ENCODE results near the gene ZNF750.

Gene ZNF750

DNA sequence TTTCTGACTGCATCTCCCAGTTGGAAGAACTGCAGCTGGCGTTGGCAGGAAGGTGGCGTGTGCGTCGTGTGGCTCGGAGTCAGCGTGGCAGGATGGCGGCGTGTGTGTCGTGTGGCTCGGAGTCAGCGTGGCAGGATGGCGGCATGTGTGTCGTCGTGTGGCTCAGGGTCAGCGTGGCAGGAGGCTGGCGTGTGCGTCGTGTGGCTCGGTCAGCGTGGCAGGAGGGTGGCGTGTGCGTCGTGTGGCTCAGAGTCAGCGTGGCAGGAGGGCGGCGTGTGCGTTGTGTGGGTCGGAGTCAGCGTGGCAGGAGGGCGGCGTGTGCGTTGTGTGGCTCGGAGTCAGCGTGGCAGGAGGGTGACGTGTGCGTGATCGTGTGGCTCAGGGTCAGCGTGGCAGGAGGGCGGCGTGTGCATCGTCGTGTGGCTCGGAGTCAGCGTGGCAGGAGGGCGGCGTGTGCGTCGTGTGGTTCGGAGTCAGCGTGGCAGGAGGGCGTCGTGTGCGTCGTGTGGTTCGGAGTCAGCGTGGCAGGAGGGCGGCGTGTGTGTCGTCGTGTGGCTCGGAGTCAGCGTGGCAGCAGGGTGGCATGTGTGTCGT, 38.3 kb downstream of the ZNF750 start:
- Histone ChIP-seq H3K36me3 (ENCODE audit: control insufficient read depth in 2 of 2, insufficient read depth in 2 of 2, low read length in 2 of 2) (peaks cover 0 to 13% of the 10 kb centered on the region in 2 donors), H3K27me3 (ENCODE audit: control insufficient read depth in 1 of 2, insufficient read depth in 2 of 2, low read length in 2 of 2) (no peaks in the 10 kb centered on the region), H3K4me3 (ENCODE audit: low read length in 2 of 2) (no peak overlapping the region), H3K4me1 (ENCODE audit: control insufficient read depth, insufficient read depth, low read length) (peaks cover 15% of the 10 kb centered on the region), H3K9ac (ENCODE audit: low read length in 2 of 2) (no peak overlapping the region), H3K27ac (ENCODE audit: low read length) (no peak overlapping the region), H3K9me3 (ENCODE audit: control insufficient read depth in 2 of 2, low read length in 2 of 2) (no peaks in the 10 kb centered on the region)

DNA sequence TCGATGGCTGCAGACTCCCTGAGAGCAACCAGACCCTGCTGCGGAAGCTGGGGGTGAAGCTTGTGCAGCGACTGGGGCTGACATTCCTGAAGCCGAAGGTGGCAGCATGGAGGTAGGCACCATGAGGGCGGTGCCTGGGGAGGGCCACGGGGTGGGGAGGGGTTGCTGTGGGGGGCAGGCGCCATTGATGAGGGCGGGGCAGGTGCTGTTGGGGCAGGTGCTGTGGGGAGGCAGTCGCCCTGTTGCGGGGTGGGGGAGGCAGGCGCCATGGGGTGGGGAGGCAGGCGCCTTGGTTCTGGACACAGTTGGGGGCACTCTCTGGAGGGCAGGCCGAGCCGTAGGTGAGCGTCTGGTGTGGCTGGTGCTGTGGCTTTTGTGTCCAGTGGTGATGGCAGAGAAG, 38.9 kb downstream of the ZNF750 start:
- no peaks in the 10 kb centered on the region for H3K27me3 ChIP-seq (ENCODE audit: control insufficient read depth in 1 of 2, insufficient read depth in 2 of 2, low read length in 2 of 2)
- no peak overlapping the region for H3K4me3 ChIP-seq (ENCODE audit: low read length in 2 of 2)
- H3K36me3 ChIP-seq (ENCODE audit: control insufficient read depth in 2 of 2, insufficient read depth in 2 of 2, low read length in 2 of 2) = peaks cover 0 to 7% of the 10 kb centered on the region in 2 donors
- peaks cover 15% of the 10 kb centered on the region for H3K4me1 ChIP-seq (ENCODE audit: control insufficient read depth, insufficient read depth, low read length)
- H3K9ac ChIP-seq (ENCODE audit: low read length in 2 of 2) = no peak overlapping the region
- no peaks in the 10 kb centered on the region for H3K9me3 ChIP-seq (ENCODE audit: control insufficient read depth in 2 of 2, low read length in 2 of 2)
- no peak overlapping the region for H3K27ac ChIP-seq (ENCODE audit: low read length)

DNA sequence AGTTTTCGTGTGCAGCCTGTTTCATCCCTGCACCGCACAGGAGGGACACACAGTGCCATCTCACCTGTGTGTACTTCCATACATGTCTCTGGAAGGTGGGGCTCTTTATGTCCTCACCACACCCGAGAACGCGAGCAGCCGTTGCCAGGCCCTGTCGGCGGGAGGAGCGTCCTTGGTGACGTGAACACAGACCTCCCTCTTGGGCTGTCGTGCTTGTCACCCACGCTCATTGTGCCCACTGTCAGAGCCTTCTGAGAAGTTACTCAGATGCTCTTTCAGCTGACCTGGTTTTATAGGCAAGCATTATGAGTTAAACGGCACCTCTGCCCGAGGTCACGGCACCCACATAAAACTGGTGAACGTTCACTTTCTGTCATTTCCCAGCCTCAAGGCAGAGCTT, 40.2 kb downstream of the ZNF750 start:
- H3K4me1 ChIP-seq (ENCODE audit: control insufficient read depth, insufficient read depth, low read length) = peaks cover 18% of the 10 kb centered on the region
- no peaks in the 10 kb centered on the region for H3K9me3 ChIP-seq (ENCODE audit: control insufficient read depth in 2 of 2, low read length in 2 of 2)
- no peaks in the 10 kb centered on the region for H3K27me3 ChIP-seq (ENCODE audit: control insufficient read depth in 1 of 2, insufficient read depth in 2 of 2, low read length in 2 of 2)
- H3K27ac ChIP-seq (ENCODE audit: low read length) = no peak overlapping the region
- H3K4me3 ChIP-seq (ENCODE audit: low read length in 2 of 2) = no peak overlapping the region
- H3K9ac ChIP-seq (ENCODE audit: low read length in 2 of 2) = no peak overlapping the region
- peaks cover 0 to 6% of the 10 kb centered on the region in 2 donors for H3K36me3 ChIP-seq (ENCODE audit: control insufficient read depth in 2 of 2, insufficient read depth in 2 of 2, low read length in 2 of 2)

DNA sequence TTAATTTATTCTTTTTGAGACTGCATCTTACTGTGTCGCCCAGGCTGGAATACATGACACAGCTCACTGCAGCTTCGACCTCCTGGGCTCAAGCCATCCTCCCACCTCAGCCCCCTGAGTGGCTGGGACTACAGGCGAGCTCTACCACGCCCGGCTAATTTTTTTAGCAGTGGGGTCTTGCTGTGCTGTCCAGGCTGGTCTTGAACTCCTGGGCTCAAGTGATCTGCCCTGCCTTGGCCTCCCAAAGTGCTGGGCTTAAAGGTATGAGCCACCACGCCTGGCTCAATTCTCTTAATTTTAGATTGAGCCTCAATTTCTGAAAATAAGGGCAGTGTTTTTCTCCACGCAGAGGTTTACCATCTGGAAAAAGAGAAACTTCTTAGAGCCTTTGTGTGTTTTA, 41.1 kb downstream of the ZNF750 start:
- no peaks in the 10 kb centered on the region for H3K27me3 ChIP-seq (ENCODE audit: control insufficient read depth in 1 of 2, insufficient read depth in 2 of 2, low read length in 2 of 2)
- no peak overlapping the region for H3K27ac ChIP-seq (ENCODE audit: low read length)
- peaks cover 19% of the 10 kb centered on the region for H3K4me1 ChIP-seq (ENCODE audit: control insufficient read depth, insufficient read depth, low read length)
- H3K36me3 ChIP-seq (ENCODE audit: control insufficient read depth in 2 of 2, insufficient read depth in 2 of 2, low read length in 2 of 2) = peaks cover 0 to 6% of the 10 kb centered on the region in 2 donors
- H3K9me3 ChIP-seq (ENCODE audit: control insufficient read depth in 2 of 2, low read length in 2 of 2) = no peaks in the 10 kb centered on the region
- no peak overlapping the region for H3K9ac ChIP-seq (ENCODE audit: low read length in 2 of 2)
- H3K4me3 ChIP-seq (ENCODE audit: low read length in 2 of 2) = no peak overlapping the region

DNA sequence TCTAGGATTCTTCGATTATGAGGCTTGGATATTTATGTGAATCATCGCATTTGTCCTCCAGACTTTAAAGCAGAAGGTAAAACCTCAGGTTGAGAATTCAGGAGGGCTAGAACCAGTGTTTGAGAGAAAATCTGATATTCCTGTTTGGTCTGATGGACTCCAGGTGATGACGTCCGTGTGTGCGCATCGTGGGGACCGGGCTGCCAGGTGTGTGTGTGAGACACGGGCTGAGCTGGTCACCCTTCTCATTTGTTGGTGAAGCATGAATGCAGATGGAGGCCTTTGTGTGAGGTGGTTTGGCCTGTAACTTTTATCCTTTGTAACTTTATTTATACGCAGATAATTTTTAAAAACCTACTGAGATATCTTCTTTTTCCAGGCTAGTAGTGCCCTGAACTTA, 42.8 kb downstream of the ZNF750 start:
- H3K27ac ChIP-seq (ENCODE audit: low read length) = no peak overlapping the region
- H3K4me1 ChIP-seq (ENCODE audit: control insufficient read depth, insufficient read depth, low read length) = peaks cover 24% of the 10 kb centered on the region
- H3K36me3 ChIP-seq (ENCODE audit: control insufficient read depth in 2 of 2, insufficient read depth in 2 of 2, low read length in 2 of 2) = peaks cover 0 to 6% of the 10 kb centered on the region in 2 donors

DNA sequence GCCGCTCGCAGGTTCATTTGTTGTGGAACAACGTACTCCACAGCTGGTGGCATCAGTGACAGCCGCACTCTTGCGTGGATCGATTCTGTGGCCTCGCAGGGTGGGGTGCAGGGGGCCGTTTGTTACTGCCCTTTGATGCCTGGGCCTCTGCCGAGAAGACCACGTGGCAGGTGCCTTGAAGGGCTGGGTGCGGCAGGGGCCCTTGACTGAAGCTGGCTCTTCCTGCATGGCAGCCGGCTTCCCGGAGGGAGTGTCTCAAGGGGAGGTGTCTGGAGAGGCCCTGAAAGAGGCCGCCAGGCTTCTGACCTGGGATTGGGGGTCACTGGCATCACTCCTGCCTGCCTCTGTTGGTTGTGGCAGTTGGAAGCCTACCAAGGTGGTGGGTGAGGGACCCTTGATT, 44.2 kb downstream of the ZNF750 start:
- Histone ChIP-seq H3K27ac (ENCODE audit: low read length) (peak overlapping the region; percentile 58), H3K9ac (ENCODE audit: low read length in 2 of 2) (peak overlapping the region in 1 of 2 donors; percentile 13), H3K9me3 (ENCODE audit: control insufficient read depth in 2 of 2, low read length in 2 of 2) (no peaks in the 10 kb centered on the region), H3K4me3 (ENCODE audit: low read length in 2 of 2) (peak overlapping the region in 1 of 2 donors; percentile 15), H3K36me3 (ENCODE audit: control insufficient read depth in 2 of 2, insufficient read depth in 2 of 2, low read length in 2 of 2) (peaks cover 0 to 6% of the 10 kb centered on the region in 2 donors), H3K27me3 (ENCODE audit: control insufficient read depth in 1 of 2, insufficient read depth in 2 of 2, low read length in 2 of 2) (no peaks in the 10 kb centered on the region), H3K4me1 (ENCODE audit: control insufficient read depth, insufficient read depth, low read length) (peaks cover 24% of the 10 kb centered on the region)

More for the DNA sequence above, 42.8 kb downstream of the ZNF750 start:
- Histone ChIP-seq H3K9ac (ENCODE audit: low read length in 2 of 2) (no peak overlapping the region), H3K27me3 (ENCODE audit: control insufficient read depth in 1 of 2, insufficient read depth in 2 of 2, low read length in 2 of 2) (no peaks in the 10 kb centered on the region), H3K4me3 (ENCODE audit: low read length in 2 of 2) (no peak overlapping the region), H3K9me3 (ENCODE audit: control insufficient read depth in 2 of 2, low read length in 2 of 2) (no peaks in the 10 kb centered on the region)

DNA sequence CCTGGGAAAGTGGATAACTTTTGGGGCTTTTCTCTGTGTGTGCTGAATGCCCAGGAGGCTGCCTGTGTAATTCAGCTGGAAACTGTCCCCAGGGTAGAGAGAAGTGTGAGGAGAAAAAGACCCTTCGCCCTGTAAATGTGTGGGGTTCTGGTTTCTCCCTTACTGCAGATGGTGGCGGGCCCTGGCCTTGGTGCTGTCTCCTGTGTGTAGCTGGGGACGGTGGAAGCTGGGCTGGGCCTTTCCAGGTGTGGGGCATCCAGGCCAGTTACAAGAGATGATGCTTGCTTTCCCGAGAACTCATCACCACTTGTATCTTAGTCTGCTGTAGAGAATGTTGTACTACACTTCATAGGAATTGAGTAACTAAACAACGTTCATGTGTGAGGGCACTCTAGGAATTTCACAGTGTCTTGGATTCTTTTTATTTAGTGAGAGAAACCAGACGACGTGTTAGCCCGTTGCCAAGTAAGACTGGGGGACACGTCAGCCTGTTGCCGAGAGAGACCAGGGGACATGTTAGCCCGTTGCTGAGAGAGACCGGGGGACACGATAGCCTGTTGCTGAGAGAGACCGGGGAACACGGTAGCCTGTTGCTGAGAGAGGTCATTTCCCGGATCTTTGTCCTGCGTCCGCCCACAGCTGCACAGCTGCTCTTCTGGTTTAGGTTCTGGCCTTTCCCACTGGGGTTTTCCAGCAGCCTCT, 44.9 kb downstream of the ZNF750 start:
- peak overlapping the region; percentile 13 to 21 for H3K9ac ChIP-seq (ENCODE audit: low read length in 2 of 2)
- H3K4me3 ChIP-seq (ENCODE audit: low read length in 2 of 2) = peak overlapping the region; percentile 9 to 15
- H3K27me3 ChIP-seq (ENCODE audit: control insufficient read depth in 1 of 2, insufficient read depth in 2 of 2, low read length in 2 of 2) = no peaks in the 10 kb centered on the region
- peak overlapping the region; percentile 70 for H3K27ac ChIP-seq (ENCODE audit: low read length)
- H3K9me3 ChIP-seq (ENCODE audit: control insufficient read depth in 2 of 2, low read length in 2 of 2) = no peaks in the 10 kb centered on the region
- peaks cover 0 to under 1% of the 10 kb centered on the region in 2 donors for H3K36me3 ChIP-seq (ENCODE audit: control insufficient read depth in 2 of 2, insufficient read depth in 2 of 2, low read length in 2 of 2)
- peaks cover 24% of the 10 kb centered on the region for H3K4me1 ChIP-seq (ENCODE audit: control insufficient read depth, insufficient read depth, low read length)

DNA sequence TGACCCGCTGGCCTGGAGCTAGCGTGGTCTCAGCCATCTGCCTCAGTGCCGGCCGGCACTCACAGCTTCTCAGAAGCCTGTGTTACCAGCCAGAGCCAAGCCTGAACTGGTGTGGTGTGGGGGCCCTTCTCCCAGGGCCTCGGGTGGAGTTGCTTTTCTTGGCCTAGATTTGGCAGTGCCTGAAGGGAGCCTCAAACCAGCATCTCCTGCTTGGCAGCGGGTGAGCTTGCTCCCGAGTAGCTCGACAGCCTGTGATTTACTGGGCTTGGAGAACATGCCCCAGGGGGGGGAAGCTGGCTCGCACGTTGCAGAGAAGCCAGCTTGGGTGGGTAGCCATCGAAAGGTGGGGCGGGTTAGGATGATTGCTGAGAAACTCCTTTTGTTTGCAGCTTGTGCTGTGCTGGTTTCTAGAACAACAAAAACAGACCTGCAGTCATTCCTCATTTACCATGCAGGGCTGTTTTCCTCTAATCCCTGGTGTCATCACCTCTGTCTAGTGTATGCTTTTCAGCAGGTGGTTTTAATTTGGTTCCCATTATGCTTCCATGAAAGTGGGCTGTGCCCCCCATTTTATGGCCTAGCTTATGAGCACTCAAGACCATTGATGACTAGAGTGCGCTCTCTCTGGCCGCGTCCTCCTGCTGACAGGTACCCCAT, 45.7 kb downstream of the ZNF750 start:
- H3K9ac ChIP-seq (ENCODE audit: low read length in 2 of 2) = peak overlapping the region; percentile 13 to 29
- peak overlapping the region; percentile 70 for H3K27ac ChIP-seq (ENCODE audit: low read length)
- peaks cover 26% of the 10 kb centered on the region for H3K4me1 ChIP-seq (ENCODE audit: control insufficient read depth, insufficient read depth, low read length)
- no peaks in the 10 kb centered on the region for H3K36me3 ChIP-seq (ENCODE audit: control insufficient read depth in 2 of 2, insufficient read depth in 2 of 2, low read length in 2 of 2)
- no peak overlapping the region for H3K4me3 ChIP-seq (ENCODE audit: low read length in 2 of 2)
- H3K27me3 ChIP-seq (ENCODE audit: control insufficient read depth in 1 of 2, insufficient read depth in 2 of 2, low read length in 2 of 2) = no peaks in the 10 kb centered on the region
- no peaks in the 10 kb centered on the region for H3K9me3 ChIP-seq (ENCODE audit: control insufficient read depth in 2 of 2, low read length in 2 of 2)

DNA sequence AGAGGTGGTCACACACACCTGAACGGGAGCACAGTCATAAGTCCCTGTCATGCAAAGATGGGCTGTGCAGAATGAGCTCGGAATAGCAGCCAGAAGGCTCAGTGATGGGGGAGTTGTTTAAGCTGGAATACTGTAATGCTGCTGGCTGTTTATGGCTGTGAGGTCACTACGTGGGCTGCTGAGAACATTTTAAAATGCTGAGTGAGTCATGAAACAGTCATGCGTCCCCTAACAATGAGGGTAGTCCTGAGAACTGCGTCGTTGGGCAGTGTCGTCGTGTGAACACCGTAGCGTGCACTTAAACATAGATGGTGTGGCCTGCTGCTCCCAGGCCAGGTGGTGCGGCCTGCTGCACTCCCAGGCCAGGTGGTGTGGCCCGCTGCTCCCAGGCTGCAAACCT, 48.3 kb downstream of the ZNF750 start:
- H3K4me1 ChIP-seq (ENCODE audit: control insufficient read depth, insufficient read depth, low read length) = peaks cover 26% of the 10 kb centered on the region
- no peaks in the 10 kb centered on the region for H3K27me3 ChIP-seq (ENCODE audit: control insufficient read depth in 1 of 2, insufficient read depth in 2 of 2, low read length in 2 of 2)
- no peaks in the 10 kb centered on the region for H3K9me3 ChIP-seq (ENCODE audit: control insufficient read depth in 2 of 2, low read length in 2 of 2)
- no peak overlapping the region for H3K27ac ChIP-seq (ENCODE audit: low read length)
- H3K9ac ChIP-seq (ENCODE audit: low read length in 2 of 2) = no peak overlapping the region
- no peaks in the 10 kb centered on the region for H3K36me3 ChIP-seq (ENCODE audit: control insufficient read depth in 2 of 2, insufficient read depth in 2 of 2, low read length in 2 of 2)
- no peak overlapping the region for H3K4me3 ChIP-seq (ENCODE audit: low read length in 2 of 2)

DNA sequence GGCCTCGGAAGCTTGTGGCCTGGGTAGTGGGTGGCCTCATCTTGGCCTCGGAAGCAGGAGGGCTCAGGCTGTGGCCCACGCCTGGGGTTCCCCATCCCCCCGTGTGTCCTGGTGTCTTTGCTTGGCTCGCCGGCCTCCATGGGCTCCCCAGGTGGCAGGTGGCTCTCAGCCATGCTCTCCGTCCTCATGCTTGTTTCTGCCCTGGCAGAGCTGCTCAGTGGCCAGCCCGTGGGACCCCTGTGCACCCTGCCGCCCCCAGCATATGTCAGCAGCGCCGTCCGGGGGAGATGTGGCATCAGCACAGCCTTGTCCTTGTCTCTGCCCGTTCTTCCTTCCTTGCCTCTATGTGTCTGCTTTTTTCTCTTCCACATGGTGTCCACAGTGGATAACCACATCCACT, 49.4 kb downstream of the ZNF750 start:
- Histone ChIP-seq H3K4me1 (ENCODE audit: control insufficient read depth, insufficient read depth, low read length) (peaks cover 23% of the 10 kb centered on the region), H3K9ac (ENCODE audit: low read length in 2 of 2) (no peak overlapping the region), H3K4me3 (ENCODE audit: low read length in 2 of 2) (no peak overlapping the region), H3K36me3 (ENCODE audit: control insufficient read depth in 2 of 2, insufficient read depth in 2 of 2, low read length in 2 of 2) (no peaks in the 10 kb centered on the region), H3K9me3 (ENCODE audit: control insufficient read depth in 2 of 2, low read length in 2 of 2) (no peaks in the 10 kb centered on the region), H3K27ac (ENCODE audit: low read length) (no peak overlapping the region), H3K27me3 (ENCODE audit: control insufficient read depth in 1 of 2, insufficient read depth in 2 of 2, low read length in 2 of 2) (no peaks in the 10 kb centered on the region)

DNA sequence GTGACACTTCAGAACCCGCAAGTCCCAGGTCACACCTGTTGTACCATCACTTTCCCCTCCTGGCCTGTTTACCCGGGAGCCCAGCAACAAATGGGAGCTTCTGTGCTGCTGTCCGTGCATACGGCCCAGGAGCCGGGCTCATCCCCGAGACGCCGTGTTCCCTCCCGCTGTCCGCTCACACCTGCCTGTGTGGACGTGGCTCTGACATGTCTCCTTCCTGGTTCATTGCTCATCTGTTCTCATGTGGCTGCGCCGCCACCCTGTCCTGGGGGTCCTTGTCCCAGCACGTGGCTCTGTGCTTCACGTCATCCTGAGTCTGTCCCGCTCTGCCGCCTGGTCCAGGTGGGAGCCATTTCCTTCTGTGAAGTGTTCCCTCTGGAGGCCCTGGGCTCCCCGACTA, 50.0 kb downstream of the ZNF750 start:
- Histone ChIP-seq H3K27ac (ENCODE audit: low read length) (no peak overlapping the region), H3K36me3 (ENCODE audit: control insufficient read depth in 2 of 2, insufficient read depth in 2 of 2, low read length in 2 of 2) (no peaks in the 10 kb centered on the region), H3K4me3 (ENCODE audit: low read length in 2 of 2) (no peak overlapping the region), H3K9ac (ENCODE audit: low read length in 2 of 2) (no peak overlapping the region), H3K27me3 (ENCODE audit: control insufficient read depth in 1 of 2, insufficient read depth in 2 of 2, low read length in 2 of 2) (no peaks in the 10 kb centered on the region), H3K4me1 (ENCODE audit: control insufficient read depth, insufficient read depth, low read length) (peaks cover 17% of the 10 kb centered on the region), H3K9me3 (ENCODE audit: control insufficient read depth in 2 of 2, low read length in 2 of 2) (no peaks in the 10 kb centered on the region)
